ENCODE results near the gene QKI.
"Not testable (repeated sequence)": the region's sequence is repeated elsewhere in the genome, so short reads cannot be mapped to it uniquely, and the experiment has no call there.

The QKI gene

DNA sequence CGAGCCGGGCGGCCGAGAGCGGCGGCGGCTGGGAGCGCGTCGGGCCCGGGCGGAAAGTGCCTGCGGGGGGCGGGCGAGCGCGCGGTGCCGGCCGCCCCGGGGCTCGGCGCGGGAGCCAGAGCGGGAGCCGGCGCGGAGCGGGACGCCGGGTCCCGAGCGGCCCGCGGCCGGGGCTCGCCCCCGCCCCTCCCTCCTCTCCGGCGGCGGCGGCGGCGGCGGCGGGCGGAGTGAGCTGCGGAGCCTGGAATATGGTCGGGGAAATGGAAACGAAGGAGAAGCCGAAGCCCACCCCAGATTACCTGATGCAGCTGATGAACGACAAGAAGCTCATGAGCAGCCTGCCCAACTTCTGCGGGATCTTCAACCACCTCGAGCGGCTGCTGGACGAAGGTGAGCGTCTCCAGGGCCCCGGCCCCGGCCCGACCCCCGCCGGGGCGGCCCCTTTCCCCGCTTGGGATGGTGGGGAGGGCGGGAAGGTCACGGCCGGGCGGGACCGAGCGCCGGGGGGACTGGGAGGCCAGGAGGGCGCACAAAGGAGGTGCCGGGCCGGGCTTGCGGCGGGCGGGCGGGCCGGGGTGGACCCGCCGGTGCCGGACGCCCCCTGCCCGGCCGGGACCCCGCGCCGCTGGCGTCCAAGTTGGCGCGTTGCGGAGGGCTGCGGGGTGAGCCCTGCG, 565 bp downstream of the QKI start:
- no peak for DNase-seq (ENCODE audit: low read depth)

DNA sequence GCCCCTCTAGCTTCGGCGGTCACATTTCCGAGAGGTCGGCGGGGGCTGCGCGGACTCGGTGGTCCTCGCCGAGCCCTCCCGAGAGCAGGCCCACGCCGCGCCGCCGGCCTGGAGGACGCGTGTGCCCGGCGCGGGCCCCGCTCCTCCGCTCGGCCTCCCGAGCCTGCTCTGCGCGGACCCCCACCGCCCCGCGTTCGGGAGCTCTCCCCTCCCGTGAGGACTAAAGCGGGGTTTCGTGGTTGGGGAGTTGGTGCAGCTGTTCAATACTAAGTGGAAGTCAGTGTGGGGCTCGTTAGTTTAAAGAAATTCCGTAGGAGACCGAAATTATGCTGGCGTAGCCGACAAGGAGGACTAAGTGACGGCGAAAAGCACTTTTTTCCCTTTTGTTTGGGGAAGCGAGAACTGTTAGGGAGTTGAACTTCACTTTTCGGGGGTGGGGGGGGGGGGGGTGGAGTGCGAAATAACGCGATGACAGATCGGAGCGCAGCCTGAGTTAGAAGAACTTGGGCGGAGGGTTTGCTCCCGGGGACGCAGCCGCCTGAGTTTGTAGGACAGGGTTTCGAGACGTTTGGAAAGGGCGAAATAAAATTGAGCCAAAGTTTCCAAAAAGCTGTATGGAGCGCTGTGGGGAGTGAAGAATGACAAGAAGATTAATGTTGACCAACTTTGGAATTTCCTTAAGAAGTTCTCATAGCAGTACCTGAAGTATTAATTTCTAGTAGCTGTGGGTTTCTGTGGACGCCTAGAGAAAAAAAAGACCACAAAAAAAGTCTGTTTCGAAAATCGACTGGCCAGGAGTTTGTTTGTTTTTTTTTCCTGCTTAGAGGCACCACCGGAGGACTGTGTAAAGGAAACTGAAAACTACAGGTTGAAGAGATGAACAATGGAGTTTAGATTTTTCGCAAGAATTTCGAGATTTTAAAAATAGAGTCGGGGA, 1.4 kb downstream of the QKI start:
- DNase-seq (ENCODE audit: low read depth), result no peak

DNA sequence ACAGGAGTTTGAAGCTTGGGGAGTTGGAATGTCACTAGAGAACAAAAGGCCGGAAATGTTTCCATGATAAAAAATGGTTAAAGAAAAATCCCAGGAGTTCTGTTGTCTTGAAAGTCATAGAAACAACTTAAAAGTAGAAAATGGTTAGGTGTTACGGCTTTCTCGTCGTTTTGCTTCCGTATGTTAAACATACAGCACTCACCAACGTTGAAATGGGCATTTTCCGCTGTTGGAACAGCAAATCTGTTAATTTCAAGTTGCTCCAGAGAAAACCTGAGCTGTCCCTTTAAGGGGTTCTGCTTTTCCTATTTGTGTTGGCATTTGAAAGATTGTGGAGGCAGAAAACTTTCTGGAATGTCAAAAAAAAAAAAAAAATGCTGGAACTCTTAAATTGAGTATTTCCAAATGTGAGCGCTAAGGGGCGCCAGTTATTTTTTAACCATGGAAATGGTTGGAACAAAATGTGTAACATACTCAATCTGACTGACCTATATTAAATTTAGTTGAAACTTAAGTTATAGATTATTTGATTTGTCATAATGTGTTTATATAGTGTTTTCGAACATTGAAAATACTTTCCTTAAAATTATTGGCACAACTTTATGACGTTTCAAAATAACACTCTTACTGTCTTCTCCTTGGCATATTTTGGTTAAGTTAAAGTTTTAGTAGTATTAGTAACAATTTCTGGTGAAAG, 2.2 kb downstream of the QKI start:
- DNase-seq (ENCODE audit: low read depth), result peak; percentile 67

DNA sequence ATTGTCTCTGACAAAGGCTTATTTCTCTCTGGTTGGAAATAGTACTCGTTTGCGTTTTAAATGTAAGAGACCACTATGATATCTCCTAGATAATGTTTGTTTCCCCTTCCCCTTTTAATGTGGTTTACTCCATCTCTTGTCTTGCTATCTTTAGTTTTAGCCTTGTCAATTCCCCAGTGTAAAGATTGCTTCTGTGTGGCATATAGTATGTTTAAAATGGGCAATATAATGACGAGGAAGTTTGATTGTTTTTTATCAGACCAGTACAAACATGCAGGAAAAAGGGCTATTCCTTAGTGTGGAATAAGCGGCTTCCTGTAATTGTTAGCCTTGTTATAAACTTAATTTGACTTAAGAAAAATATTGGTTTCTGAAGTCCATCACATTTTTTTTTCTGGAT, 3.1 kb downstream of the QKI start:
- no peak for DNase-seq (ENCODE audit: low read depth)

DNA sequence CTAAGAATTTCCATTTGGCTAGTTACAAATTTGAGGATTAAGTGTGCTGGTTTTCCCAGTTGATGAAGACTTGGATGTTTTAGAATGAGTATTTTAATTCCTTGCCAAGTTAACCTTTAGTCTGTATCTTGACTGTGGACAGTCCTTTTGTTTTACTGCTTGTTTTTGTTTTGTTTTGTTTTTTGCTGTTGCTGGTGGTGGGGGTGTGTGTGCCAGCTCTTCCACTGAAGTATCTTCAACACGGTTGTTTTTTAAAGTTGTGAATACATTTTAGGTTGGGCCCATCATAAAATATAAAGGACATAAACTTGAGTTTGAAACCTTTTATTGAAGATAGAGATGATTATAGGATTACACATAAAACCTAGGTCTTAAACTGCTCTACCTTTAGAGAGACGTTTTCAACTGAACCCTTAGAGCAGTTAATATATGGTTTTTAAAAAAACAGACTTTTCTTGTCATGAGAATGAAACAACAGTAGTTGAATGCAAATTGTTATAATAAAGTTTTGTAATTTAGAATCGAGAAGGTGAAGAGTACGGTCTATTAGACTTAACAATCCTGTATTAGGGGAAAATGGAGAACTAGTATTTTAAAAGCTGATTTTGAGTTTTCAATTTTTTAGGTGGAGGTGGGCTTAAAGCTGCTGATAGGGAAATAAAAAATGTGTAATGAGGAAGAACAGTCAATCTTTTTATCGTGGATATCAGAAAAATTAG, 4.0 kb downstream of the QKI start:
- no peak for DNase-seq (ENCODE audit: low read depth)

DNA sequence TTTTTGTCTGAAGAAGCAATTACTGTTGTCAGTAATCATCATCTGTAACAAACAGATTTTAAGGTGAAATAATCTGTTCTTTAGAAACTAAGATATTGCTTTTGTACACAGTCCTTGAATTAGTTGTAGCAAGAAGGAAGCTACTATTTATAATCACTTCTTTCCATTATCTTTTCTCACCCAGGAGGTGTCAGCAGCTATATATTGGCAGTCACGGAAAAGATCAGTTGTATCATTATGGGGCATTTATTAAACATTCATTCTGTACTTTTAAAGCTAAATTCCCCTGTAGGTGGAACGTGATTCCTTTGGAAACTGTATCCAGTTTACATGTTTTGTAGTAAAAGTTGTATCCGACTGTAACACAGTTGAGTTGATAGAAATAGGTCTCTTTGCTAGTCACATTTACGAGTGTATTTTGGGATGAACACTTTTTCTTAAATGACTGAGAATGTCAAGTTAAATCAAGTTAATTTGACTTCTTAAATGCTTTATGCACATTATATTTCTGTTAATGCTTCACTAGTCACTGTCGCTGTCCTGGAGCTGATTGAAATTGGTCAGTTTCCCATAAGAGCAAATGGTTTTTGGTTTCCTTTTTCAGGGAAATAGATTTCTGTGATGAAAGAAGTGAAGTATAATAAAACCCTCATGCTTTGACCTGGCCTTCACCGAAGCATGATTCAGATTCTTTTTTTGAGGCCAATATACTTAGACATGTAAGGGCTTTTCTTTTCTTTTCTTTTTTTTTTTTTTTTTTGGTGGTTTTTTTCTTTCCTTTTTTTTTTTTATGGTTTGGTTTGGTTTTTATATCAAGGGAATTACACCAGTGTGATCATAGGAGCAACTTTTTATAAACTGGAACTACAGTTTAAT, 5.1 kb downstream of the QKI start:
- DNase-seq (ENCODE audit: low read depth), result peak; percentile 45

DNA sequence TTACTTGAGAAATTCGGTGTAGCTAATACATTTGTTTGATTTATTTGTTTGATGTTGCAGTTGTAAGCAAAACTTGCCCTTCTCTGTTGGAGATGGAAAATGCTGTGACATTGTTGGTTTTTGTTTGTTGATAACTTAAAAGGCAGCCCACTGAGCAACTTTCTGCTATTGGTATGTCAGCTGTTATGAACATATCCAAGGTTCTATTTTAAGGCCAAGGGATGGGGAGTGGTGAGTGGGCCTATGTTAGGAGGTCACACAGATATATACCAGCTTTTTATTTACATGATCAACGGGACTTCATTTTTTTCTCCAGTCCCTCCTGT, 5.7 kb downstream of the QKI start:
- DNase-seq (ENCODE audit: low read depth), result no peak

DNA sequence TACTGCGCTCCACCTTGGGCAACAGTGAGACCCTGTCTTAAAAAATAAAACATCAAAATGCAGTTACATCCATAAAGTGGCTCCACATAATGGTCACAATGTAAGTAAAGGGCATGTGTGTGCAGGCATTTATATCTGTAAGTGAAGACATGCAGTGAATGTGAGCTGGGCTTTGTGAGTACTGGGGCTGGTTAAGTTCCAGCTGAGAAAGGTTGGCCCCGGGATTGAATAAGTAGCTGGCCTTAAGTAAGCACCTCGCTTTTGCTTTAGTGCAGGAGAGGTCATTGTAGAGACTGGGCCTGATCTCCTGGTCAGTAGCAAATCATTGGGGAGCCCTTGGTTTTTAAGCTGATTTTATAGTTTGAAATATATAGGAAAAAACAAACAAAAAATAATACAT, 8.0 kb downstream of the QKI start:
- DNase-seq (ENCODE audit: low read depth), result no peak

DNA sequence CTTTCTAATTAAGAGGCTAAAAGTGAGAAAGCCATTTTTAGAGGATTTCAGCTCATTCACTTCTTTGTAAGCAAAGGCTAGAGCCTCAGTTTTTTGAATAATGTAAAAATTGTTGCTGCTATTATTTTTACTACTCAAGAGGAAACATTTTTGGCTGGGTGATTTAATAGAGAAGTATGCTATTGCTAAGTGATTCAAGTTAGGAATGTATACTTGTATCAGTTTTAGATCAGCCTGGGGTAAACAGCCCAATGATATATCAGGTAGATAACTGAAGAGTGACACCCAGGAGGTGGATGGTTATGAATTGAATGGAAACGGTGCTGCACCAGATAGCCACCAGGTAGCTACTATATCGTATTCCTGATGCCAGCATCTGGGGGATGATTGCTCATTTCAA, 9.2 kb downstream of the QKI start:
- DNase-seq (ENCODE audit: low read depth), result no peak

DNA sequence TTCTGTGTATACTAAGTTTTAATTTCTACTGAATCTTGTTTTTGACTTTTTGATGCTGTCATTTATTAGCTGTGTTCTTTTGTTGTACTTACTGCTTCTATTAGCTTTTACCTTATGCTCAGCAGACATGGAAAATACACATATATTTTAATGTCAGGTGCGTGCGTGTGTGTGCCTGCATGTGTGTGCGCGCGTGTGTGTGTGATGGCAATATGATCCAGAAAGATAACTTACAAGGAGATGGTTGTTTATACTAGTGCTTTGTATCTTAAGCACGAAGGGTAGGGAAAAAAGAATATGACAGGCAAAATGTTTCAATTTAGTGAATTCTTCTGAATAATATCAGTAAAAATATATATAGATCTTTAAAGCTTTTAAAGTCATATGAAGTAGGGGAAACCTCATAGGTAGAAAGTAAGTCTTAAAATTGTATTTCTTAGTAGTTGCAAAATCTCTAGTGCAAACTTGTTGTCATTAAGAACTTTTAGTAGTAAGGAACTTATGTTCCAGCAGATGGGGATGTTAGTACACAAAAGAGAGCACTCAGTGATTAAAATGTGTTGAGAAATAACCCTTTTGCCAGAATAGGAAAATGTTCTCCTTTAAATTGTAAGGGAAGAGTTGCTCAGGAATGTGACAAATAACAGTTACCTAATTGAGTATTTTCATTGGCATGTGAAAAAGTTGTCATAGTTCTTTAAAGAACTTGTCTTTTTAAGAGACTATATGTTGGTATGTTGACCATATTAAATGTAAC, 13.2 kb downstream of the QKI start:
- peak; percentile 53 for DNase-seq (ENCODE audit: low read depth)

DNA sequence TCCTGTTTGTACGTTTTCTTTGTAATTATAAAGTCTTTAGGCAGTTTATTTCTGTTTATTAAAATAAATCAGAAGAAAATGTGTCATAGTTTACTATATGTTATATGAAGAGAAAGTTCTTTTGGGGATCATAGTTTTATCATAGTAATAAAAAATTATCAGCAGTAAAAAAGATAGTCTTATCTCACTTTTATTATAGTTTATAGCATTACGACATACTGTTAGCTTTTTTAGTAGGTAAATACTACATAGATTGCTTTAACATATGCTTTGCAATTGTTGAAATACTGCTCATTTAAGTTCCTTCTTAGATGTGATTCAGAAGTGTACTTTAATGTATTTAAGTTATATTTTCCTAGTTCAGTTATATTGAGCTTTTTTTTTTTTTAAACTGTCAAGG, 13.9 kb downstream of the QKI start:
- DNase-seq (ENCODE audit: low read depth), result no peak

DNA sequence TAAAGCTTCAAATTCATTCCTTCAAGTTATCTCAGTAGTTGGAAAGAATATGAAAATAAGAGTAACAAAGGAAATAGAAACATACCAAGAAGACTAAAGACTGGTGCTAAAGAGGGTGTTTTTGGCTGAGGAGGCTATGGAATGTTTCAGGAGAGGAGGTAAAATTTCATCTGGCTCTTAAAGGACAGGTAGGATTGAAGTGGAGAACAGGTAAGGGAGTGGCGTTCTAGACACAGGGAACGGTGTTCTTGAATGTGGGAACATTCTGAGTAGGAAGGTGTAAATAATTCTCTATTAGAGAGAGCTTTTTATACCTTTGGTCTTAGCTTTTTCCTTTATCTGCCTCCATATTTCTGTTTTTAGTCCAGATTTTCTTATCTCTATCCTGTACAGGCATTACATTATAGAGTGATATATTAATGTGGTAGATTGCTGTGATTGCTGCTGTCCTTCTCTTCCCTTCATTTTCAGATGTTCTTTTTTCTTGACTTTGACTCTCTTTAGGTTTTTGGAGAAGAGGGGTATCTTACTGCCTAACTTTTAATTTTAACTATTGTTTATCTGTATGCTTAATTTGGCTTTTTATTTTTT, 15.4 kb downstream of the QKI start:
- DNase-seq (ENCODE audit: low read depth), result no peak

DNA sequence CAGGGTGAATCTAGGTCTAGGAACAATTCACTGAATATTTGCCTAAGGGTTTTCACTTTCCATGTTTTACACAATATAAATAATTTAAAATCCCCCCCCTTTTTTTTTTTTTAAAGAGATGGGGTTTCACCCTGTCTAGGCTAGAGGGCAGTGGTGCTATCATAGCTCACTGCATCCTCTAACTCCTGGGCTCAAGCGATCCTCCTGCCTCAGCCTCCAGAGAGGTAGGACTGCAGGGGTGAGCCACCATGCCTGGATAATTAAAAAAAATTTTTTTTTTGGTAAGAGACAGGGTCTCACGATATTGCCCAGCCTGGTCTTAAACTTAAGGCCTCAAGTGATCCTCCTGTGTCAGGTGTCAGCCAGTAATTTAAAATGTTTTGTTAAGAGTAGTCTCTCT, 17.8 kb downstream of the QKI start:
- DNase-seq (ENCODE audit: low read depth), result no peak

DNA sequence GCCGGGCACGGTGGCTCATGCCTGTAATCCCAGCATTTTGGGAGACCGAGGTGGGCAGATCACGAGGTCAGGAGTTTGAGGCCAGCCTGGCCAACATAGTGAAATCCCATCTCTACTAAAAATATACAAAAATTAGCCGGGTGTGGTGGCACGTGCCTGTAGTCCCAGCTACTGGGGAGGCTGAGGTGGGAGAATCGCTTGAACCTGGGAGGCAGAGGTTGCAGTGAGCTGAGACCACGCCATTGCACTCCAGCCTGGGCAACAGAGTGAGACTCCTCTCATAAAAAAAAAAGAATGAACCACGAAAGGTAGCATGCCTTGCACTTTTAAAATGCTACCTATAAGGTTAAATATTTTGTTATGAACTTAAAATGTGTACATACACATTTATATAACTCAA, 19.0 kb downstream of the QKI start:
- DNase-seq (ENCODE audit: low read depth), result not testable (repeated sequence)

DNA sequence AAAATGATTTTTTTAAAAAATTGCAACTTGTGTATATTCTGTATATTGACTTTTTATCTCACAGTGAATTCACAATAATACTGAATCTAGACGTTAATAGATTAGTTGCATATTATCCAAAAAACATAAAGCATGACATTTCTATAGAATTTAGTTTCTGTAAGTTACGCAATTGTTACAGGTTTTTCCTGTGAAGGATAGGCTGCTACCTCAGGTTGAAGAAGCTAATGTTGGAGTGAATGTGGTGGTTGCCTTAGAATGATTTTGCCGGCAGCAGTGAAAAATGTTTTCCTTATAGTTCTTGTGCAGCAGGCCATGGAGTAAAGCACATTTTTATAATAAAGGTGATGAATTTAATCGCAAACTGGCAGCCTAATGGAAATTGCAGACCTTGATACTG, 20.5 kb downstream of the QKI start:
- DNase-seq (ENCODE audit: low read depth), result no peak

DNA sequence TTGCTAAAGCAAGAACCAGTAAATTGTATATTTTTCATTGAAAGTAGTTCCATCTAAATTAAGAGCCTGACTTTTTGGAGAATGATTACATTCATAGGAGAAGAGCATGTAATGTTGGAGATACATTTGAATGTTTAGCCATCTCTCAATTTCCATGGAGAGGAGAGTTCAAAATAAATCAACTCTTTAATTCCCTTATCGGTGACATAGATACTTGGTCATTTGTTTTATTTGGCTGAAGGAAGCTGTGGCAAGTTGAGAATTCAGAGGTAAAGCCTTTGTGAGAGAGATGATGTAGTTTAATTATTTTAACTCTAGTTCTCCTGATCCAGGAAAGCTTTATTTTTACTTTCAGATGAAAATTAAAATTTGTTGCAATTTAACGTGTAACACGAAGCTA, 22.3 kb downstream of the QKI start:
- DNase-seq (ENCODE audit: low read depth), result no peak

DNA sequence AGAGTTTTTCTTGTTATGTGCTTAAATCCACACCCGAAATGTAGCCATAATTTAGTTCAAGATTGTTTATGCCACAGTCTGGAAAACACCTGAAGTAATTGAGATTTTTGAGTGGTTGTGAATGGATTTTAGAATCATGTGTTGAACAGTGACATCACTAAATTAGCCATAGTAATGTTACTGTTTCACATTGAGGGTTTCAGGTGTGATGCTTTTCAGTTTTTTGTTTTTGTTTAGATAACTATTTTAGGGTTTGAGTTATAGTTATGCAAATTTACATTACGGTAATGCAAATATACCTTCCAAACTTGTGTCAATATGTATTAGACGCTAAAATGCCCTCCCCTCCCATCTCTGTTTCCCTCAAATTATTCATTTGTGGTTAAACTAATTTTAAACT, 22.9 kb downstream of the QKI start:
- DNase-seq (ENCODE audit: low read depth), result no peak

DNA sequence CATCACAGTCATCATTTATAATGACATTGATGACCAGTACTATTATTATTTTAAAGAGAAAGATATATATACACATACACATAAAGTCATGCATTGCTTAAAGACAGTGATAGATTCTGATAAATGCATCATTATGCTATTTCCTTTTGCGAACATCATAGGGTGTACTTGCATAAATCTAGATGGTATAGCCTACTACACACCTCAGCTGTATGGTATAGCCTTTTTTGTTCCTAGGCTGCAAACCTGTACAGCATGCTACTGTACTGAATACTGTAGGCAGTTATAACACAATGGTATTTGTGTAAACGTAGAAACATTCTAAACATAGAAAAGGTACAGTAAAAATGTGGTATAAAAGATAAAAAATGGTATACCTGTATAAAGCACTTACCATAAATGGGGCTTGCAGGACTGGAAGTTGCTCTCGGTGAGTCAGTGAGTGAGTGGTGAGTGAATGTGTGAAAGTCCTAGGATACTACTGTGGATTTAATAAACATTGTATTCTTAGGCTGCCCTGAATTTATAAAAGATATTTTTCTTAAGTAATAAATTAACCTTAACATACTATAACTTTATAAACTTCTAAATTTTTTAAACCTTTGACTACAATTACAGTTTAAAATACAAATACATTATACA, 23.9 kb downstream of the QKI start:
- DNase-seq (ENCODE audit: low read depth), result no peak

DNA sequence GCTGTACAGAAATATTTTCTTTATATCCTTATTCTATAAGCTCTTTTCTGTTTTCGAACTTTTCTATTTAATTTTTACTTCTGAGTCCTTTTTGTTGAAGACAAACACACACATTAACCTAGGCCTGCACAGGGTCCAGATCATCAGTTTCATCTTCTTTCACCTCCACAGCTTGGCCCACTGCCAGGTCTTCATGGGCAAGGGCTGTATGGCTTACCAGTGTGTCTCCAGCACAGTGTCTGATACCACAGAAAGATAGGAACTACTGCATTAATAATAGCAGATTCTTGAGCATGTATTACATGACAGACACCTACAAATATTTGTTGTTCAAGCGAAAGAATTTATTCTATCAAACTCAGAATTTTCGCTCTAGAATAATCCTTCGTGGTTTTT, 24.4 kb downstream of the QKI start:
- DNase-seq (ENCODE audit: low read depth), result no peak

DNA sequence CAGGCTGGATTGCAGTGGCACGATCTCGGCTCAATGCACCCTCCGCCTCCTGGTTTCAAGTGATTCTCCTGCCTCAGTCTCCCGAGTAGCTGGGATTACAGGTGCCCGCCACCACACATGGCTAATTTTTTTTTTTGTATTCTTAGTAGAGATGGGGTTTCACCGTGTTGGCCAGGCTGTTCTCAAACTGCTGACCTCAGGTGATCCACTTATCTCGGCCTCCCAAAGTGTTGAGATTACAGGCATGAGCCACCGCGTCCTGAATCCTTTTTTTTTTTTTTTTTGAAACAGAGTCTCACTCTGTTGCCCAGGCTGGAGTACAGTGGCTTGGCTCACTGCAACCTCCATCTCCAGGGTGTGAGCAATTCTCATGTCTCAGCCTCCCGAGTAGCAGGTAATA, 24.9 kb downstream of the QKI start:
- DNase-seq (ENCODE audit: low read depth), result not testable (repeated sequence)

Measured in GM04504 (cell line).